GM12892 (cell line): ENCODE measurements around the gene TMEM130.

Source experiments
- POLR2A ChIP-seq: IDR thresholded peaks from 2 replicates; pipeline ENCODE4 v1.6.1; 2011; ENCODE audit warnings: low read depth, low read length, control low read depth
- POLR2AphosphoS5 ChIP-seq: IDR thresholded peaks from 2 replicates; pipeline ENCODE4 v1.6.1; 2011; ENCODE audit warnings: low read depth, low read length, control low read depth
- TAF1 ChIP-seq: IDR thresholded peaks from 2 replicates; pipeline ENCODE4 v1.6.1; 2011; ENCODE audit warnings: low read depth, mild to moderate bottlenecking, control low read depth, low read length, borderline replicate concordance

DNA sequence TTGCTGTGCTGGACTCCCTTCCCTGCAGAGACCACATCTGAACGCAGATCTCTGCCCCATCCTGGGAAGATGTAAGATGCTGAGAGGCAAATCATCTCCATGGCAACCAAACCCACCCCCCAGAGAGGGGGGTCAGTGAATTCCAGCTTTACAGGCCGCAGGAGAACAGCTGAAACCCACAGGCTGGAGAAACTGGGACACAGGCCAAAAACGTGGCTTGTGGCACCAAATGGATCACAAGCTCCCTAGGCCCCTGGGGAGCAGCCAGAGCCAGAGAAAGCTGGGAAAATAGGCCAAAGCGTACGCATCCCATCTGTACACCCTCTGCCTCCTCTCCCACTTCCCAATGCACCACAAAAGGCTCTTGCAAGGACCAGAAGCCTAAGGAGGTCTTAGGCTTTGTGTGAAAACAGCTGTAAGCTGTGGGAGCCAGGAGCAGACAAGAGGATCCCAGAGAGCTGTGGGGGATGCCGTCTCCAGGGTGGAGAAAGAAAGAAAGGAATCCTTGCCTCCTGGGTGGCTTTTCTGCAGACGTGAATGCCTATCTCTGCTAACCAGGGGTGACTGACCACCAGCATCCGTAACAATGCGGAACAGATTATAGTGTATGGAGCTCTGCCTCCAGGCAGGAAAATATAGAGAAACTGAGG is 59.5 kb downstream of the TMEM130 start:
- TF ChIP-seq POLR2A (no peak), TAF1 (no peak), POLR2AphosphoS5 (no peak)
